B cell (primary cell): Measurements from ENCODE around the gene ASAP3. TPM values are rescaled to one million over a fixed set of nuclear protein-coding genes. Genes with fewer than 3 reads are reported as not detected.

Source experiments
- ATAC-seq: fragments of 200-7000 bp; cut with Tn5 transposase; one replicate; pipeline ENCODE4 v1.10.0; 2021; ENCODE audit warnings: low read depth, mild to moderate bottlenecking, moderate number of reproducible peaks, moderate library complexity
- CTCF ChIA-PET: fragments of 350-600 bp; sonication (Branson Sonifier 250); formaldehyde crosslinking; loops from one replicate; lab custom pipeline; 2021; ENCODE audit warnings: antibody characterized with exemption, inconsistent platforms; lab: Charles Lee
- POLR2A ChIA-PET: fragments of 350-600 bp; sonication (Branson Sonifier 250); formaldehyde crosslinking; loops from one replicate; lab custom pipeline; 2021; ENCODE audit warnings: antibody characterized with exemption; lab: Charles Lee
- DNase-seq: peaks from one replicate; pipeline ENCODE4 v3.0.0; 2013
- H2AFZ ChIP-seq: 2 replicates; pipeline ENCODE4 v1.6.1; 2012; ENCODE audit warnings: mild to moderate bottlenecking, low read depth, low read length; ENCODE audit not compliant: insufficient read depth, poor library complexity, severe bottlenecking
- H3K27ac ChIP-seq, 2 donors: 1 replicate in 1 of 2; 2 replicates in 1 of 2; pipeline ENCODE4 v1.5.1; 2012 to 2013; ENCODE audit warnings: low read length in 2 of 2, mild to moderate bottlenecking in 2 of 2, moderate library complexity in 1 of 2
- H3K27me3 ChIP-seq, 4 experiments: fragments of 200-600 bp in 1 of 4; sonication (generic) in 1 of 4; replicated peaks in 1 of 4; 1 replicate in 2 of 4; 2 replicates in 2 of 4; pipeline versions ENCODE4 v1.6.1 to v1.7.0; 2013 to 2016; ENCODE audit warnings: low read length in 3 of 4, mild to moderate bottlenecking in 2 of 4, mixed read lengths in 1 of 4, moderate library complexity in 1 of 4; ENCODE audit not compliant: insufficient read depth in 4 of 4, control insufficient read depth in 3 of 4; ENCODE audit errors: control extremely low read depth in 1 of 4
- H3K36me3 ChIP-seq, 2 experiments: replicated peaks in 1 of 2; 1 replicate in 1 of 2; 2 replicates in 1 of 2; pipeline versions ENCODE4 v1.6.1 to v1.7.1; 2013; ENCODE audit warnings: low read length in 1 of 2; ENCODE audit not compliant: insufficient read depth in 2 of 2, control insufficient read depth in 1 of 2; ENCODE audit errors: control extremely low read depth in 1 of 2, extremely low read depth in 1 of 2
- H3K4me1 ChIP-seq, 2 donors: fragments of 200-600 bp in 1 of 2; sonication (generic) in 1 of 2; 1 replicate in 1 of 2; 2 replicates in 1 of 2; pipeline versions ENCODE4 v1.5.1 to v1.6.1; 2013 to 2017; ENCODE audit warnings: low read length in 2 of 2; ENCODE audit not compliant: control insufficient read depth in 2 of 2, insufficient read depth in 2 of 2
- H3K4me2 ChIP-seq: replicated peaks from 2 replicates; pipeline ENCODE3; 2012; ENCODE audit warnings: mild to moderate bottlenecking, low read depth, low read length; ENCODE audit not compliant: poor library complexity, severe bottlenecking
- H3K4me3 ChIP-seq, 5 experiments: fragments of 200-600 bp in 1 of 5; sonication (generic) in 1 of 5; 1 replicate in 3 of 5; 2 replicates in 2 of 5; pipeline versions ENCODE4 v1.5.1 to v1.7.0; 2011 to 2016; ENCODE audit warnings: low read length in 4 of 5, mild to moderate bottlenecking in 4 of 5, low read depth in 2 of 5, control low read depth in 1 of 5, moderate library complexity in 1 of 5; ENCODE audit not compliant: insufficient read depth in 1 of 5; ENCODE audit errors: control extremely low read depth in 1 of 5, extremely low read depth in 1 of 5
- H3K79me2 ChIP-seq: fragments of 200-600 bp; sonication (generic); one replicate; pipeline ENCODE4 v1.6.0; 2016; ENCODE audit warnings: low read length; ENCODE audit not compliant: control insufficient read depth, insufficient read depth
- H3K9ac ChIP-seq: fragments of 200-600 bp; sonication (generic); 2 replicates; pipeline ENCODE4 v1.6.1; 2017; ENCODE audit warnings: mild to moderate bottlenecking, low read length, moderate library complexity
- H3K9me3 ChIP-seq, 3 donors: one replicate each; pipeline versions ENCODE4 v1.6.1 to v1.7.1; 2013; ENCODE audit warnings: low read length in 2 of 3; ENCODE audit not compliant: control insufficient read depth in 2 of 3, insufficient read depth in 1 of 3; ENCODE audit errors: control extremely low read depth in 1 of 3
- H4K20me1 ChIP-seq: 2 replicates; pipeline ENCODE4 v1.6.0; 2012; ENCODE audit warnings: mild to moderate bottlenecking, low read length; ENCODE audit not compliant: insufficient read depth, control insufficient read depth, poor library complexity, severe bottlenecking
- H3K27ac Mint-ChIP-seq: one replicate; pipeline ENCODE4 v1.8.0; 2021; ENCODE audit warnings: mixed read lengths
- H3K27me3 Mint-ChIP-seq: one replicate; pipeline ENCODE4 v1.8.0; 2021; ENCODE audit warnings: mixed read lengths
- H3K4me1 Mint-ChIP-seq: one replicate; pipeline ENCODE4 v1.8.0; 2021; ENCODE audit warnings: mixed read lengths
- H3K4me3 Mint-ChIP-seq: one replicate; pipeline ENCODE4 v1.8.0; 2021; ENCODE audit warnings: mixed read lengths
- H3K9me3 Mint-ChIP-seq: one replicate; pipeline ENCODE4 v1.8.0; 2022; ENCODE audit warnings: mixed read lengths; ENCODE audit not compliant: insufficient read depth
- CTCF ChIP-seq: fragments of 200-600 bp; IDR thresholded peaks from one replicate; pipeline ENCODE4 v1.8.0; 2022; ENCODE audit warnings: antibody characterized with exemption, mild to moderate bottlenecking
- EZH2 ChIP-seq: IDR thresholded peaks from 2 replicates; pipeline ENCODE4 v1.6.1; 2012; ENCODE audit warnings: borderline replicate concordance, low read depth, mild to moderate bottlenecking, moderate library complexity, low read length; ENCODE audit not compliant: insufficient read depth, poor library complexity, severe bottlenecking
- WGBS: methylation state at CpG from one replicate; pipeline ENCODE4 v1.1.5; 2013; ENCODE audit warnings: missing lambda C conversion rate; ENCODE audit not compliant: insufficient coverage; 5-methylcytosine and 5-hydroxymethylcytosine counted together
- intact Hi-C: fragments of 100-400 bp; cut with micrococcal nuclease; formaldehyde crosslinking; loops from one replicate; pipeline ENCODE4 v1.10.0; 2022
- polyA plus RNA-seq: library from polyadenylated mRNA; depleted of rRNA; stranded (reverse); fragments of >200 nt; gene quantifications from 2 replicates; pipeline ENCODE4 v1.2.3, GENCODE V29; 2012
- total RNA-seq, 2 donors: library from RNA; stranded (reverse); fragments of 120-200 nt in 1 of 2; gene quantifications; 1 replicate in 1 of 2; 2 replicates in 1 of 2; pipeline versions ENCODE4 v1.2.3 to v1.2.4, GENCODE V29; 2013 to 2022

Gene ASAP3
- total and polyA plus RNA-seq, 2 donors (not counting 1 experiment from before 2014, with no cell fraction given) = 2.9 to 11.0 TPM

GRCh38 chr1:23485002-23485332 lies 988 bp upstream of the ASAP3 start:
- Mint-ChIP-seq H3K27ac (peak overlapping the region; percentile 82), H3K27me3 (peaks cover 30% of the 10 kb centered on the region), H3K9me3 (no peaks in the 10 kb centered on the region), H3K4me3 (peak overlapping the region; percentile 90), H3K4me1 (peaks cover 29% of the 10 kb centered on the region)
- H3K9me3 ChIP-seq = peaks cover 0 to 5% (median 0%) of the 10 kb centered on the region in 3 donors
- H4K20me1 ChIP-seq = no peaks in the 10 kb centered on the region
- peak overlapping the region; percentile 99 for H2AFZ ChIP-seq
- ChIA-PET POLR2A (interaction anchor here (0.6 to 2.8 kb wide), 9 partner anchors 9 to 301 kb away, joined by 3 to 9 read pairs (median 3); partner anchors contain the start of gene E2F2), CTCF (interaction anchor here (0.6 to 5.7 kb wide), 7 partner anchors 12 to 150 kb away, joined by 3 to 58 read pairs (median 3); partner anchors contain the start of genes E2F2 and ZNF436)
- peak overlapping the region; percentile 70 for H3K9ac ChIP-seq
- peaks cover 0 to 23% (median 12%) of the 10 kb centered on the region in 4 experiments for H3K27me3 ChIP-seq
- H3K4me2 ChIP-seq = peak overlapping the region; percentile 86
- no peaks in the 10 kb centered on the region for H3K79me2 ChIP-seq
- ATAC-seq = no peak
- H3K4me1 ChIP-seq = peaks cover 14 to 23% of the 10 kb centered on the region in 2 donors
- no peak for DNase-seq
- TF ChIP-seq EZH2 = no peak
- TF ChIP-seq CTCF = no peak
- H3K36me3 ChIP-seq = no peaks in the 10 kb centered on the region
- intact Hi-C loops = loop anchor here (2.0 kb wide), 1 partner anchor 46 kb away; the partner anchor contains the start of gene E2F2
- peak overlapping the region in 4 of 5 experiments; percentile 43 to 79 (median 66) for H3K4me3 ChIP-seq
- 92% methylated on average over 2 of the region's 7 CpGs for WGBS
- H3K27ac ChIP-seq = no peak overlapping the region
